Breast epithelium (tissue), 3 donors: ENCODE measurements around the gene POTEE.
"Not testable (repeated sequence)": the region's sequence is repeated elsewhere in the genome, so short reads cannot be mapped to it uniquely, and the experiment has no call there.

ENCODE experiments used
- CTCF ChIP-seq, 3 donors: fragments of 450-650 bp; IDR thresholded peaks; one replicate each; pipeline ENCODE4 v1.5.1; 2016 to 2017; ENCODE audit warnings: antibody characterized with exemption in 3 of 3, mild to moderate bottlenecking in 3 of 3, moderate library complexity in 3 of 3
- POLR2A ChIP-seq: fragments of 450-650 bp; IDR thresholded peaks from one replicate; pipeline ENCODE4 v1.6.1; 2016; ENCODE audit warnings: antibody characterized with exemption, mild to moderate bottlenecking, moderate library complexity
- POLR2AphosphoS5 ChIP-seq, 3 donors: sonication (generic); formaldehyde crosslinking; IDR thresholded peaks; one replicate each; pipeline ENCODE4 v1.6.1; 2017; ENCODE audit warnings: antibody characterized with exemption in 3 of 3

GRCh38 chr2:131217238-131217986 is 8.1 kb downstream of the POTEE start:
- not testable (repeated sequence) for TF ChIP-seq CTCF (IDR thresholded peaks at IDR 0.05); POLR2A; POLR2AphosphoS5 (IDR thresholded peaks at IDR 0.05)
